ENCODE measurements around the gene HNF1B.

Gene HNF1B

GRCh38 chr17:37671824-37672547 lies 72.9 kb downstream of the HNF1B start:
- DNase-seq (ENCODE audit: low read depth) = no peak

- DNase-seq (ENCODE audit: low read depth) = no peak
Observed at GRCh38 chr17:37671028-37671823, 73.6 kb downstream of the HNF1B start.

GRCh38 chr17:37667039-37667438 lies 77.8 kb downstream of the HNF1B start:
- DNase-seq (ENCODE audit: low read depth) = no peak

GRCh38 chr17:37664214-37664613 lies 80.6 kb downstream of the HNF1B start:
- no peak for DNase-seq (ENCODE audit: low read depth)

- DNase-seq (ENCODE audit: low read depth) = no peak
Observed at GRCh38 chr17:37662353-37662752, 82.5 kb downstream of the HNF1B start.

GRCh38 chr17:37661400-37662014 lies 83.4 kb downstream of the HNF1B start:
- no peak for DNase-seq (ENCODE audit: low read depth)

GRCh38 chr17:37659925-37660324 lies 84.9 kb downstream of the HNF1B start:
- no peak for DNase-seq (ENCODE audit: low read depth)

GRCh38 chr17:37657202-37657601 lies 87.7 kb downstream of the HNF1B start:
- DNase-seq (ENCODE audit: low read depth) = no peak

- DNase-seq (ENCODE audit: low read depth) = no peak
Observed at GRCh38 chr17:37651849-37652248, 93.0 kb downstream of the HNF1B start.

- DNase-seq (ENCODE audit: low read depth) = no peak
Observed at GRCh38 chr17:37650419-37651003, 94.3 kb downstream of the HNF1B start.

- no peak for DNase-seq (ENCODE audit: low read depth)
Observed at GRCh38 chr17:37648555-37648954, 96.3 kb downstream of the HNF1B start.

GRCh38 chr17:37647856-37648255 lies 97.0 kb downstream of the HNF1B start:
- no peak for DNase-seq (ENCODE audit: low read depth)

- no peak for DNase-seq (ENCODE audit: low read depth)
Observed at GRCh38 chr17:37643869-37644268, 101.0 kb downstream of the HNF1B start.

GRCh38 chr17:37643118-37643766 lies 101.6 kb downstream of the HNF1B start, which contains the start of gene DDX52:
Gene DDX52, minus strand, starts transcription at chr17:37643446. Its CDS starts 26 bp downstream, at chr17:37643420.
- peak; percentile 82 for DNase-seq (ENCODE audit: low read depth)

GRCh38 chr17:37642681-37643080 lies 102.2 kb downstream of the HNF1B start:
- no peak for DNase-seq (ENCODE audit: low read depth)

- DNase-seq (ENCODE audit: low read depth) = no peak
Observed at GRCh38 chr17:37640015-37640414, 104.8 kb downstream of the HNF1B start.

- DNase-seq (ENCODE audit: low read depth) = no peak
Observed at GRCh38 chr17:37637956-37638355, 106.9 kb downstream of the HNF1B start.
